ENCODE measurements around the gene MAOB.

The MAOB gene

GRCh38 chrX:43860646-43861370 lies 21.4 kb downstream of the MAOB start:
- DNase-seq, result no peak

- DNase-seq, result no peak
Measured at GRCh38 chrX:43853225-43853828, 28.9 kb downstream of the MAOB start.

GRCh38 chrX:43850629-43851028 lies 31.6 kb downstream of the MAOB start:
- no peak for DNase-seq

- no peak for DNase-seq
Measured at GRCh38 chrX:43849173-43849572, 33.1 kb downstream of the MAOB start.

GRCh38 chrX:43847352-43847751 lies 34.9 kb downstream of the MAOB start:
- no peak for DNase-seq

GRCh38 chrX:43846558-43846957 lies 35.7 kb downstream of the MAOB start:
- no peak for DNase-seq

GRCh38 chrX:43845776-43846175 lies 36.5 kb downstream of the MAOB start:
- no peak for DNase-seq

GRCh38 chrX:43840265-43840664 lies 42.0 kb downstream of the MAOB start:
- no peak for DNase-seq

GRCh38 chrX:43836435-43837184 lies 45.6 kb downstream of the MAOB start:
- DNase-seq, result peak; percentile 38

- peak; percentile 1 for DNase-seq
Measured at GRCh38 chrX:43835559-43835958, 46.7 kb downstream of the MAOB start.

- DNase-seq, result no peak
Measured at GRCh38 chrX:43827791-43828190, 54.5 kb downstream of the MAOB start.

GRCh38 chrX:43822014-43822413 lies 60.2 kb downstream of the MAOB start:
- DNase-seq, result no peak

- DNase-seq, result no peak
Measured at GRCh38 chrX:43817444-43817843, 64.8 kb downstream of the MAOB start.

GRCh38 chrX:43815209-43815608 lies 67.0 kb downstream of the MAOB start:
- no peak for DNase-seq

- peak; percentile 4 for DNase-seq
Measured at GRCh38 chrX:43813898-43814297, 68.4 kb downstream of the MAOB start.

GRCh38 chrX:43813319-43813718 lies 68.9 kb downstream of the MAOB start:
- DNase-seq, result no peak

GRCh38 chrX:43809463-43809862 lies 72.8 kb downstream of the MAOB start:
- DNase-seq, result no peak

GRCh38 chrX:43808231-43808630 lies 74.0 kb downstream of the MAOB start:
- no peak for DNase-seq

GRCh38 chrX:43805579-43805978 lies 76.7 kb downstream of the MAOB start:
- no peak for DNase-seq

GRCh38 chrX:43804021-43804420 lies 78.2 kb downstream of the MAOB start:
- no peak for DNase-seq

GRCh38 chrX:43785930-43786591 lies 96.2 kb downstream of the MAOB start:
- no peak for DNase-seq

- DNase-seq, result no peak
Measured at GRCh38 chrX:43758044-43758443, 124.2 kb downstream of the MAOB start.

- DNase-seq, result no peak
Measured at GRCh38 chrX:43756076-43756475, 126.2 kb downstream of the MAOB start.

- DNase-seq, result no peak
Measured at GRCh38 chrX:43753637-43754036, 128.6 kb downstream of the MAOB start.
